HepG2 (cell line): ENCODE measurements around the gene DIP2C.

ENCODE experiments used
- CHD2 ChIP-seq: IDR thresholded peaks from 2 replicates; pipeline ENCODE4 v1.6.1; 2011; ENCODE audit warnings: low read depth, low read length, improper control_type of control experiment
- CHD4 ChIP-seq: fragments of 200-600 bp; sonication (generic); IDR thresholded peaks from 2 replicates; pipeline ENCODE4 v1.7.0; 2017; ENCODE audit warnings: mild to moderate bottlenecking, low read length, borderline replicate concordance
- IRF2 ChIP-seq: IDR thresholded peaks from 2 replicates; pipeline ENCODE4 v1.6.1; 2018; ENCODE audit warnings: missing genetic modification reagents, missing compliant biosample characterization
- NCOA2 ChIP-seq: sonication (generic); formaldehyde crosslinking; IDR thresholded peaks from 2 replicates; pipeline ENCODE4 v1.8.0; 2022; ENCODE audit warnings: inconsistent platforms
- SETDB1 ChIP-seq: sonication (generic); formaldehyde crosslinking; IDR thresholded peaks from 2 replicates; pipeline ENCODE4 v1.5.1; 2020; ENCODE audit warnings: missing genetic modification reagents, mild to moderate bottlenecking, borderline replicate concordance
- SP2 ChIP-seq: sonication (generic); formaldehyde crosslinking; IDR thresholded peaks from 2 replicates; pipeline ENCODE4 v1.5.1; 2020; ENCODE audit warnings: mild to moderate bottlenecking, missing genetic modification reagents
- ZNF10 ChIP-seq: sonication (generic); formaldehyde crosslinking; IDR thresholded peaks from 2 replicates; pipeline ENCODE4 v1.4.0; 2020; ENCODE audit warnings: mild to moderate bottlenecking, low read depth, missing genetic modification reagents, borderline replicate concordance
- ZNF501 ChIP-seq: sonication (generic); formaldehyde crosslinking; IDR thresholded peaks from 2 replicates; pipeline ENCODE4 v1.5.1; 2020; ENCODE audit warnings: mild to moderate bottlenecking, moderate library complexity, missing genetic modification reagents
- TF ChIP-seq, protein P1 (sequence below): sonication (generic); formaldehyde crosslinking; IDR thresholded peaks from 2 replicates; pipeline ENCODE4 v1.5.0; 2020; ENCODE audit warnings: mild to moderate bottlenecking, missing genetic modification reagents, moderate library complexity
- TF ChIP-seq, protein P2 (sequence below): sonication (generic); formaldehyde crosslinking; IDR thresholded peaks from 2 replicates; pipeline ENCODE4 v1.4.0; 2020; ENCODE audit warnings: missing genetic modification reagents
- TF ChIP-seq, protein P3 (sequence below): sonication (generic); formaldehyde crosslinking; IDR thresholded peaks from 2 replicates; pipeline ENCODE4 v1.5.0; 2020; ENCODE audit warnings: missing genetic modification reagents
- TF ChIP-seq, protein P4 (sequence below): sonication (generic); formaldehyde crosslinking; IDR thresholded peaks from 2 replicates; pipeline ENCODE4 v1.4.0; 2020; ENCODE audit warnings: mild to moderate bottlenecking, low read depth, missing genetic modification reagents

DNA sequence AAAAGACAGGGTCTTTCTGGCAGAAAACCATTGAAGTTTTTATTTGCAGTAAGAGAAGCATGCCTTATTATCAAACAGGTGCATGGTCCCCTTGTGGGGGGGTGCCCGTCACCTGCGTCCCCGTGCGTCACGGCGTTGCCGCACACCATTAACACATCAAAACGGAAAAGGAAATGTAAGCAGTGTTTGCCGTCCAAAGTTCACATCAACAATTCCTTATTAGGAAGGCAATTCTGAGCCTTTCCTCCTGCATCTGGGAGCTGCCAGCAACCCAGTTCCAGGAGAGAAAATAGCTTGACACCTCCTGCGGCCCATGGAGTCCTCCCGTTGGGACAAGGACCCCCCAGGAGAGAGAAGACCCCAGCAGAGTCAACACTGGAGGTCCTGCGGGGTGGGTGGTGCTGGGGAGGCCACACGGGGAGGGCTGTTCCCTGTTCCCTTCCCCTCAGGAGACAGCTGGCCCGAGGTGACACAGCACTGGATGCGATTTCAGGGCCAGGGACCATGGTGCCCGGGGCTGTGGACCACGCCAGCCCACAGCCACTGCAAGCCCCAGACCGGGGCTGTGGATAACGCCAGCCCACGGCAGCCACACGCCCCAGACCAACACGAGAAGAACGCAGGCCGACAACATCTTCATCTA, 39.5 kb downstream of the DIP2C start:
- peak; percentile 53; the same call in 1 of the 2 replicates for TF ChIP-seq NCOA2
- no peak for TF ChIP-seq CHD2
- TF ChIP-seq ZNF10 (CRISPR knock-in tag), result no peak
- TF ChIP-seq SETDB1 (CRISPR knock-in tag), result peak; percentile 77; the same call in 1 of the 2 replicates
- TF ChIP-seq IRF2, result no peak; the same call in 1 of the 2 replicates
- no peak; the same call in 1 of the 2 replicates for TF ChIP-seq CHD4
- TF ChIP-seq, protein P1, sequence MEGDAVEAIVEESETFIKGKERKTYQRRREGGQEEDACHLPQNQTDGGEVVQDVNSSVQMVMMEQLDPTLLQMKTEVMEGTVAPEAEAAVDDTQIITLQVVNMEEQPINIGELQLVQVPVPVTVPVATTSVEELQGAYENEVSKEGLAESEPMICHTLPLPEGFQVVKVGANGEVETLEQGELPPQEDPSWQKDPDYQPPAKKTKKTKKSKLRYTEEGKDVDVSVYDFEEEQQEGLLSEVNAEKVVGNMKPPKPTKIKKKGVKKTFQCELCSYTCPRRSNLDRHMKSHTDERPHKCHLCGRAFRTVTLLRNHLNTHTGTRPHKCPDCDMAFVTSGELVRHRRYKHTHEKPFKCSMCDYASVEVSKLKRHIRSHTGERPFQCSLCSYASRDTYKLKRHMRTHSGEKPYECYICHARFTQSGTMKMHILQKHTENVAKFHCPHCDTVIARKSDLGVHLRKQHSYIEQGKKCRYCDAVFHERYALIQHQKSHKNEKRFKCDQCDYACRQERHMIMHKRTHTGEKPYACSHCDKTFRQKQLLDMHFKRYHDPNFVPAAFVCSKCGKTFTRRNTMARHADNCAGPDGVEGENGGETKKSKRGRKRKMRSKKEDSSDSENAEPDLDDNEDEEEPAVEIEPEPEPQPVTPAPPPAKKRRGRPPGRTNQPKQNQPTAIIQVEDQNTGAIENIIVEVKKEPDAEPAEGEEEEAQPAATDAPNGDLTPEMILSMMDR (CRISPR knock-in tag), result no peak
- TF ChIP-seq SP2 (CRISPR knock-in tag), result no peak
- TF ChIP-seq, protein P2, sequence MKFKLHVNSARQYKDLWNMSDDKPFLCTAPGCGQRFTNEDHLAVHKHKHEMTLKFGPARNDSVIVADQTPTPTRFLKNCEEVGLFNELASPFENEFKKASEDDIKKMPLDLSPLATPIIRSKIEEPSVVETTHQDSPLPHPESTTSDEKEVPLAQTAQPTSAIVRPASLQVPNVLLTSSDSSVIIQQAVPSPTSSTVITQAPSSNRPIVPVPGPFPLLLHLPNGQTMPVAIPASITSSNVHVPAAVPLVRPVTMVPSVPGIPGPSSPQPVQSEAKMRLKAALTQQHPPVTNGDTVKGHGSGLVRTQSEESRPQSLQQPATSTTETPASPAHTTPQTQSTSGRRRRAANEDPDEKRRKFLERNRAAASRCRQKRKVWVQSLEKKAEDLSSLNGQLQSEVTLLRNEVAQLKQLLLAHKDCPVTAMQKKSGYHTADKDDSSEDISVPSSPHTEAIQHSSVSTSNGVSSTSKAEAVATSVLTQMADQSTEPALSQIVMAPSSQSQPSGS (CRISPR knock-in tag), result 0 out of 2 replicates have a peak, but pooled peaks have one; percentile 37
- TF ChIP-seq ZNF501 (CRISPR knock-in tag), result peak; percentile 77; the same call in 1 of the 2 replicates
- TF ChIP-seq, protein P3, sequence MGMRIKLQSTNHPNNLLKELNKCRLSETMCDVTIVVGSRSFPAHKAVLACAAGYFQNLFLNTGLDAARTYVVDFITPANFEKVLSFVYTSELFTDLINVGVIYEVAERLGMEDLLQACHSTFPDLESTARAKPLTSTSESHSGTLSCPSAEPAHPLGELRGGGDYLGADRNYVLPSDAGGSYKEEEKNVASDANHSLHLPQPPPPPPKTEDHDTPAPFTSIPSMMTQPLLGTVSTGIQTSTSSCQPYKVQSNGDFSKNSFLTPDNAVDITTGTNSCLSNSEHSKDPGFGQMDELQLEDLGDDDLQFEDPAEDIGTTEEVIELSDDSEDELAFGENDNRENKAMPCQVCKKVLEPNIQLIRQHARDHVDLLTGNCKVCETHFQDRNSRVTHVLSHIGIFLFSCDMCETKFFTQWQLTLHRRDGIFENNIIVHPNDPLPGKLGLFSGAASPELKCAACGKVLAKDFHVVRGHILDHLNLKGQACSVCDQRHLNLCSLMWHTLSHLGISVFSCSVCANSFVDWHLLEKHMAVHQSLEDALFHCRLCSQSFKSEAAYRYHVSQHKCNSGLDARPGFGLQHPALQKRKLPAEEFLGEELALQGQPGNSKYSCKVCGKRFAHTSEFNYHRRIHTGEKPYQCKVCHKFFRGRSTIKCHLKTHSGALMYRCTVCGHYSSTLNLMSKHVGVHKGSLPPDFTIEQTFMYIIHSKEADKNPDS (CRISPR knock-in tag), result no peak
- TF ChIP-seq, protein P4, sequence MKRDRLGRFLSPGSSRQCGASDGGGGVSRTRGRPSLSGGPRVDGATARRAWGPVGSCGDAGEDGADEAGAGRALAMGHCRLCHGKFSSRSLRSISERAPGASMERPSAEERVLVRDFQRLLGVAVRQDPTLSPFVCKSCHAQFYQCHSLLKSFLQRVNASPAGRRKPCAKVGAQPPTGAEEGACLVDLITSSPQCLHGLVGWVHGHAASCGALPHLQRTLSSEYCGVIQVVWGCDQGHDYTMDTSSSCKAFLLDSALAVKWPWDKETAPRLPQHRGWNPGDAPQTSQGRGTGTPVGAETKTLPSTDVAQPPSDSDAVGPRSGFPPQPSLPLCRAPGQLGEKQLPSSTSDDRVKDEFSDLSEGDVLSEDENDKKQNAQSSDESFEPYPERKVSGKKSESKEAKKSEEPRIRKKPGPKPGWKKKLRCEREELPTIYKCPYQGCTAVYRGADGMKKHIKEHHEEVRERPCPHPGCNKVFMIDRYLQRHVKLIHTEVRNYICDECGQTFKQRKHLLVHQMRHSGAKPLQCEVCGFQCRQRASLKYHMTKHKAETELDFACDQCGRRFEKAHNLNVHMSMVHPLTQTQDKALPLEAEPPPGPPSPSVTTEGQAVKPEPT (CRISPR knock-in tag), result 0 out of 2 replicates have a peak, but pooled peaks have one; percentile 76
